GM04503 (cell line): ENCODE results near the gene TRIM38.
"Not testable (repeated sequence)": the region's sequence is repeated elsewhere in the genome, so short reads cannot be mapped to it uniquely, and the experiment has no call there.

ENCODE experiments used
- DNase-seq: peaks from one replicate; pipeline ENCODE4 v3.0.0-alpha.2; 2012; ENCODE audit warnings: low read depth

The TRIM38 gene

GRCh38 chr6:26006086-26006939 is 43.7 kb downstream of the TRIM38 start:
- DNase-seq = no peak

- not testable (repeated sequence) for DNase-seq
Measured at GRCh38 chr6:26006940-26007305, 44.3 kb downstream of the TRIM38 start.

- DNase-seq = no peak
Measured at GRCh38 chr6:26008470-26008869, 45.9 kb downstream of the TRIM38 start.

- DNase-seq = no peak
Measured at GRCh38 chr6:26009817-26010216, 47.2 kb downstream of the TRIM38 start.

- DNase-seq = no peak
Measured at GRCh38 chr6:26012061-26012460, 49.5 kb downstream of the TRIM38 start.

- not testable (repeated sequence) for DNase-seq
Measured at GRCh38 chr6:26014386-26014785, 51.8 kb downstream of the TRIM38 start.

GRCh38 chr6:26016245-26016962 is 53.8 kb downstream of the TRIM38 start:
- DNase-seq = no peak

GRCh38 chr6:26016963-26017631 is 54.5 kb downstream of the TRIM38 start:
- DNase-seq = no peak

GRCh38 chr6:26017632-26017966 is 55.0 kb downstream of the TRIM38 start:
- no peak for DNase-seq

GRCh38 chr6:26019261-26019830 is 56.7 kb downstream of the TRIM38 start:
- DNase-seq = no peak

- no peak for DNase-seq
Measured at GRCh38 chr6:26019967-26020328, 57.3 kb downstream of the TRIM38 start.

GRCh38 chr6:26020329-26021000 is 57.9 kb downstream of the TRIM38 start:
- DNase-seq = peak; percentile 72

GRCh38 chr6:26021001-26021349 is 58.4 kb downstream of the TRIM38 start:
- DNase-seq = no peak

- DNase-seq = no peak
Measured at GRCh38 chr6:26021350-26022131, 58.9 kb downstream of the TRIM38 start.

GRCh38 chr6:26022132-26022472 is 59.5 kb downstream of the TRIM38 start:
- no peak for DNase-seq

- no peak for DNase-seq
Measured at GRCh38 chr6:26022737-26023136, 60.1 kb downstream of the TRIM38 start.

GRCh38 chr6:26024651-26025046 is 62.0 kb downstream of the TRIM38 start:
- DNase-seq = no peak

- no peak for DNase-seq
Measured at GRCh38 chr6:26025047-26025893, 62.7 kb downstream of the TRIM38 start.

- no peak for DNase-seq
Measured at GRCh38 chr6:26025894-26026832, 63.6 kb downstream of the TRIM38 start.
